Activated CD4-positive, alpha-beta T cell treated with anti-CD3 and anti-CD28 coated beads for 36 hours (primary cell): ENCODE data around the gene ARHGAP15. TPM values are rescaled to one million over a fixed set of nuclear protein-coding genes. Genes with fewer than 3 reads are reported as not detected.
A peak's percentile ranks its signal among the peaks of the same experiment; 100 is the strongest.
"Not testable (repeated sequence)": the region's sequence is repeated elsewhere in the genome, so short reads cannot be mapped to it uniquely, and the experiment has no call there.

Source experiments
- ATAC-seq: fragments of 200-7000 bp; cut with Tn5 transposase; one replicate; pipeline ENCODE4 v1.10.0; 2021; ENCODE audit warnings: mild to moderate bottlenecking, moderate library complexity
- CTCF ChIA-PET: fragments of 350-600 bp; sonication (Branson Sonifier 250); formaldehyde crosslinking; loops from one replicate; lab custom pipeline; 2021; ENCODE audit warnings: antibody characterized with exemption; lab: Charles Lee
- POLR2A ChIA-PET: fragments of 350-600 bp; sonication (Branson Sonifier 250); formaldehyde crosslinking; loops from one replicate; lab custom pipeline; 2021; ENCODE audit warnings: antibody characterized with exemption, inconsistent platforms; lab: Charles Lee
- DNase-seq: peaks from one replicate; pipeline ENCODE4 v3.0.0-alpha.2; 2020
- H3K27ac Mint-ChIP-seq: one replicate; pipeline ENCODE4 v1.8.0; 2021; ENCODE audit warnings: mixed read lengths
- H3K27me3 Mint-ChIP-seq: one replicate; pipeline ENCODE4 v1.8.0; 2021; ENCODE audit warnings: mixed read lengths
- H3K36me3 Mint-ChIP-seq: one replicate; pipeline ENCODE4 v1.8.0; 2021; ENCODE audit warnings: low read depth, mixed read lengths
- H3K4me1 Mint-ChIP-seq: one replicate; pipeline ENCODE4 v1.8.0; 2021; ENCODE audit warnings: mixed read lengths
- H3K4me3 Mint-ChIP-seq: one replicate; pipeline ENCODE4 v1.8.0; 2021; ENCODE audit warnings: mild to moderate bottlenecking, moderate library complexity, mixed read lengths
- H3K9me3 Mint-ChIP-seq: one replicate; pipeline ENCODE4 v1.8.0; 2021; ENCODE audit warnings: low read depth, mixed read lengths
- intact Hi-C, 2 experiments: fragments of 100-400 bp; cut with DNase I in 1 of 2; cut with micrococcal nuclease in 1 of 2; formaldehyde crosslinking; loops; one replicate each; pipeline versions ENCODE4 v1.14.2 to v1.15.1; 2022 to 2024; cut with DNase I, micrococcal nuclease
- total RNA-seq, 2 experiments: library from RNA; stranded (reverse); gene quantifications; one replicate each; pipeline ENCODE4 v1.2.3, GENCODE V29; 2021

ARHGAP15 gene
- total RNA-seq = 10 to 100 TPM; 62.6 to 64.3 TPM

GRCh38 chr2:143128681-143129580 is at the start of gene ARHGAP15:
Gene ARHGAP15 (plus strand): TSS chr2:143129419.
- POLR2A ChIA-PET = interaction anchor here (0.7 to 0.8 kb wide), 2 partner anchors 23 to 188 kb away, joined by 3 to 4 read pairs; no protein-coding TSS in a partner anchor

GRCh38 chr2:143081616-143082015 is 47.6 kb upstream of the ARHGAP15 start:
- intact Hi-C loops = no loop called here
- no peak overlapping the region for H3K27ac Mint-ChIP-seq
- H3K36me3 Mint-ChIP-seq = no peaks in the 10 kb centered on the region

More at GRCh38 chr2:143128681-143129580, at the start of gene ARHGAP15:
- DNase-seq = peak; percentile 83
- intact Hi-C loops = loop anchor here (1.0 to 10.0 kb wide), 10 partner anchors 12 to 1388 kb away; no protein-coding TSS in a partner anchor
- Mint-ChIP-seq H3K36me3 (peaks cover 13% of the 10 kb centered on the region), H3K4me1 (peaks cover 34% of the 10 kb centered on the region), H3K9me3 (no peaks in the 10 kb centered on the region), H3K4me3 (peak within 1 kb of the TSS; percentile 71), H3K27ac (peak within 1 kb of the TSS; percentile 99), H3K27me3 (no peaks in the 10 kb centered on the region)
- peak; percentile 81 for ATAC-seq
- CTCF ChIA-PET = interaction anchor here (0.7 to 5.1 kb wide), 20 partner anchors 9 to 152 kb away, joined by 3 to 32 read pairs (median 4); no protein-coding TSS in a partner anchor

GRCh38 chr2:143083636-143084035 is 45.6 kb upstream of the ARHGAP15 start:
- H3K4me1 Mint-ChIP-seq = peaks cover 26% of the 10 kb centered on the region
- DNase-seq = no peak
- H3K4me3 Mint-ChIP-seq = no peak overlapping the region
- ATAC-seq = peak; percentile 78
- H3K27me3 Mint-ChIP-seq = no peaks in the 10 kb centered on the region
- no peaks in the 10 kb centered on the region for H3K36me3 Mint-ChIP-seq
- peak overlapping the region; percentile 59 for H3K27ac Mint-ChIP-seq
- intact Hi-C loops = no loop called here
- CTCF ChIA-PET = interaction anchor here (0.6 to 1.9 kb wide), 5 partner anchors 27 to 764 kb away, joined by 3 to 6 read pairs (median 3); no protein-coding TSS in a partner anchor
- POLR2A ChIA-PET = no interaction called here
- no peaks in the 10 kb centered on the region for H3K9me3 Mint-ChIP-seq

More at GRCh38 chr2:143081616-143082015, 47.6 kb upstream of the ARHGAP15 start:
- Mint-ChIP-seq H3K27me3 (no peaks in the 10 kb centered on the region), H3K4me3 (no peak overlapping the region), H3K9me3 (no peaks in the 10 kb centered on the region), H3K4me1 (peaks cover 26% of the 10 kb centered on the region)
- ChIA-PET POLR2A (no interaction called here), CTCF (interaction anchor here (1.4 kb wide), 2 partner anchors 28 to 47 kb away, joined by 3 to 4 read pairs; no protein-coding TSS in a partner anchor)
- no peak for ATAC-seq
- DNase-seq = no peak

DNA sequence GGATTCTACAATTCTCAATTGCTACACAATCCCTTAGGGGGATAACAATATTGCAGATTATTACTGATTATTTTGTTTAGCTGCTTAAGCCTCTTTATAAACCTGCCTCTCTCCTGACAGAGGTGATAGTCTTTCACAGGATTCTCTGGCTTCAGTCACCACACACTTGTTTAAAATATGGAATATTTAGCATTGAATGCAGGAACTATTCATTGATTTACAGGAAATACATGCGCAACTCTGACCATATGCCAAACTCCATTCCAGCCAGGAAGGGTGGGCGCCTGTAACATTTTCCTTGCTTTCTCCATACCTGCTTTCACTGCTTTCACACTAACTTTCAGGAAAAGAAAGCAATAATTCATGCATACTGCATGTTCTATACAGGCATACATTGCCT is 44.8 kb upstream of the ARHGAP15 start:
- Mint-ChIP-seq H3K4me3 (no peak overlapping the region), H3K27ac (peak overlapping the region; percentile 42), H3K4me1 (peaks cover 26% of the 10 kb centered on the region), H3K9me3 (no peaks in the 10 kb centered on the region), H3K27me3 (no peaks in the 10 kb centered on the region), H3K36me3 (no peaks in the 10 kb centered on the region)
- CTCF ChIA-PET = interaction anchor here (1.0 to 1.3 kb wide), 3 partner anchors 28 to 79 kb away, joined by 3 read pairs; no protein-coding TSS in a partner anchor
- no peak for DNase-seq
- intact Hi-C loops = no loop called here
- POLR2A ChIA-PET = no interaction called here
- ATAC-seq = no peak

DNA sequence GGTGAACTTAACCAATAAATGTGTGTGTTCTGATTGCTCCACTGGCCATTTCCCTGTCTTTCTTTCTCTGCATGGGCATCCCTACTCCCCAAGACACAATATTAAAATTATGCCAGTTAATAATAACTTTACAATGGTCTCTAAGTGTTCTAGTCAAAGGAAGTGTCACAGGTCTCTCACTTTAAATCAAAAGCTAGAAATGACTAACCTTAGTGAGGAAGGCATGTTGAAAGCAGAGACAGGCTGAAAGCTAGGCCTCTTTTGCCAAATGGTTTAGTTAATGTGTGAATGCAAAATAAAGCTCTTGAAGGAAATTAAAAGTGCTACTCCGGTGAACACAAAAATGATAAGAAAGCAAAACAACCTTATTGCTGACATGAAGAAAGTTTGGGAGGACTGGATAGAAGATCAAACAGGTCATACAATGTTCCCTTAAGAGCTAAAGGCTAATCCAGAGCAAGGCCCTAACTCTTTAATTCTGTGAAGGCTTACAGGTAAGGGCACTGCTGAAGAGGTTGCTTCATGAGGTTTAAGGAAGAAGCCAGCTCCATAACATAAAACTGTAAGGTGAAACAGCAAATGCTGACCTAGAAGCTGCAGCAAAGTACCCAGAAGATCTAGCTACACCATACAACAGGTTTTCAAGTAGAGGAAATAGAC is 44.0 kb upstream of the ARHGAP15 start:
- intact Hi-C loops = no loop called here
- ChIA-PET POLR2A (interaction anchor here (0.7 kb wide), 1 partner anchor 15 kb away, joined by 4 read pairs; no protein-coding TSS in a partner anchor), CTCF (interaction anchor here (0.5 to 1.3 kb wide), 5 partner anchors 47 to 318 kb away, joined by 3 to 7 read pairs (median 3); no protein-coding TSS in a partner anchor)
- no peak for DNase-seq
- no peak overlapping the region for H3K4me3 Mint-ChIP-seq
- ATAC-seq = peak; percentile 76
- no peaks in the 10 kb centered on the region for H3K27me3 Mint-ChIP-seq
- H3K27ac Mint-ChIP-seq = peak overlapping the region; percentile 83
- H3K4me1 Mint-ChIP-seq = peaks cover 26% of the 10 kb centered on the region
- no peaks in the 10 kb centered on the region for H3K36me3 Mint-ChIP-seq
- H3K9me3 Mint-ChIP-seq = no peaks in the 10 kb centered on the region

GRCh38 chr2:143087033-143087432 is 42.2 kb upstream of the ARHGAP15 start:
- Mint-ChIP-seq H3K4me1 (peaks cover 26% of the 10 kb centered on the region), H3K4me3 (no peak overlapping the region), H3K9me3 (no peaks in the 10 kb centered on the region), H3K36me3 (no peaks in the 10 kb centered on the region), H3K27me3 (no peaks in the 10 kb centered on the region), H3K27ac (no peak overlapping the region)
- ChIA-PET POLR2A (no interaction called here), CTCF (interaction anchor here (0.8 to 1.9 kb wide), 4 partner anchors 9 to 26 kb away, joined by 3 to 7 read pairs (median 4); no protein-coding TSS in a partner anchor)
- no peak for DNase-seq
- no peak for ATAC-seq
- intact Hi-C loops = no loop called here

DNA sequence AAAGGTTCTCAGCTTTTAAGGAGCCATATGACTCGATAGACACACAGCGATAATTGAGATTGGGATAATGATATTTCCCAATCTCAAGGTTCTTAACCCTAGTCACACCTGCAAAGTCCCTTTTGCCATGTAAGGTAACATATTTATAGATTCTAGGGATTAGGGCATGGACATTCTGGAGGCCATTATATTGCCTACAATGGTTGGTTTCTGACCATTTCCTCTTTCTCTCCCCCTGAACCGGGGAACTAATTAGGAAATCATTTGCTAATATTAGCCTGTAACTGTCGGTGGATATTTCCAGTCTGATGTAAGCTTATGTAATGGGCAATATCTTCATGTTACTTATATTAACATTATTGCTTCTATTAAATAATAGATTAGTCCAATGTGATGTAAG is 40.8 kb upstream of the ARHGAP15 start:
- intact Hi-C loops = no loop called here
- H3K27ac Mint-ChIP-seq = no peak overlapping the region
- H3K9me3 Mint-ChIP-seq = no peaks in the 10 kb centered on the region
- H3K4me1 Mint-ChIP-seq = peaks cover 23% of the 10 kb centered on the region
- POLR2A ChIA-PET = no interaction called here
- ATAC-seq (no peak), DNase-seq (no peak)
- H3K4me3 Mint-ChIP-seq = no peak overlapping the region
- no peaks in the 10 kb centered on the region for H3K36me3 Mint-ChIP-seq
- CTCF ChIA-PET = interaction anchor here (0.6 to 1.9 kb wide), 5 partner anchors 9 to 171 kb away, joined by 3 to 7 read pairs (median 3); no protein-coding TSS in a partner anchor
- no peaks in the 10 kb centered on the region for H3K27me3 Mint-ChIP-seq

GRCh38 chr2:143089520-143089919 is 39.7 kb upstream of the ARHGAP15 start:
- H3K27me3 Mint-ChIP-seq, DNase-seq, ATAC-seq, H3K9me3 Mint-ChIP-seq, H3K4me3 Mint-ChIP-seq, intact Hi-C loops, H3K27ac Mint-ChIP-seq, H3K36me3 Mint-ChIP-seq, POLR2A ChIA-PET: not testable (repeated sequence)
- peaks cover 13% of the 10 kb centered on the region for H3K4me1 Mint-ChIP-seq
- CTCF ChIA-PET = interaction anchor here (1.0 kb wide), 1 partner anchor 132 kb away, joined by 3 read pairs; no protein-coding TSS in a partner anchor

GRCh38 chr2:143110758-143111428 is 18.3 kb upstream of the ARHGAP15 start:
- intact Hi-C loops = loop anchor here (1.0 to 10.0 kb wide), 7 partner anchors 18 to 354 kb away; partner anchors contain the start of gene ARHGAP15 (in 1 of the 2)
- DNase-seq (peak; percentile 79), ATAC-seq (peak; percentile 83)
- ChIA-PET POLR2A (no interaction called here), CTCF (interaction anchor here (0.5 to 6.4 kb wide), 42 partner anchors 10 to 274 kb away, joined by 3 to 120 read pairs (median 5); partner anchors contain the start of gene ARHGAP15)
- Mint-ChIP-seq H3K27ac (peak overlapping the region; percentile 87), H3K27me3 (no peaks in the 10 kb centered on the region), H3K9me3 (no peaks in the 10 kb centered on the region), H3K4me1 (peaks cover 42% of the 10 kb centered on the region), H3K4me3 (peak overlapping the region; percentile 42), H3K36me3 (no peaks in the 10 kb centered on the region)

DNA sequence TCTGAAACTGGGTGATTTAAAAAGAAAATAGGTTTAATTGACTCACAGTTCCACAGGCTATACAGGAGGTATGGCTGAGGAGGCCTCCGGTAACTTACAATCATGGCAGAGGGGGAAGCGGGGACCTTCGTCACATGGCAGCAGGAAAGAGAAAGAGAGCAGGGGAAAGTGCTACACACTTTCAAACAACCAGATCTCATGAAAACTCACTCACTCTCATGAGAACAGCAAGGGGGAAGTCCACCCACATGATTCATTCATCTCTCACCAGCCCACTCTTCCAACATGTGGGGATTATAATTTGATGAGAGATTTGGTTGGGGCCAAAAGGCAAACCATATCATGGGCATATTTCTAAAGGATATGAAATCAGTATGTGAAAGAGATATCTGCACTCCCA is 12.0 kb upstream of the ARHGAP15 start:
- Mint-ChIP-seq H3K4me1 (peaks cover 62% of the 10 kb centered on the region), H3K27ac (peak overlapping the region; percentile 24), H3K36me3 (no peaks in the 10 kb centered on the region), H3K27me3 (no peaks in the 10 kb centered on the region), H3K4me3 (no peak overlapping the region), H3K9me3 (peaks cover 2% of the 10 kb centered on the region)
- CTCF ChIA-PET = no interaction called here
- POLR2A ChIA-PET = no interaction called here
- intact Hi-C loops = loop anchor here in 1 of 2 experiments (10.0 kb wide), 1 partner anchor 348 kb away; no protein-coding TSS in a partner anchor
- ATAC-seq (peak; percentile 78), DNase-seq (peak; percentile 22)
